ENCODE measurements around the gene FAM107A.

Gene FAM107A

GRCh38 chr3:58585005-58585786 is 8.0 kb upstream of the FAM107A start:
- DNase-seq (ENCODE audit: low read depth) = no peak
- in situ Hi-C loops (cut with HindIII; ENCODE audit: low sequenced_read_pairs) = no loop called here
- peak overlapping the region; percentile 48 for H3K4me3 ChIP-seq (ENCODE audit: low read depth, low read length)
- TF ChIP-seq, protein P1, sequence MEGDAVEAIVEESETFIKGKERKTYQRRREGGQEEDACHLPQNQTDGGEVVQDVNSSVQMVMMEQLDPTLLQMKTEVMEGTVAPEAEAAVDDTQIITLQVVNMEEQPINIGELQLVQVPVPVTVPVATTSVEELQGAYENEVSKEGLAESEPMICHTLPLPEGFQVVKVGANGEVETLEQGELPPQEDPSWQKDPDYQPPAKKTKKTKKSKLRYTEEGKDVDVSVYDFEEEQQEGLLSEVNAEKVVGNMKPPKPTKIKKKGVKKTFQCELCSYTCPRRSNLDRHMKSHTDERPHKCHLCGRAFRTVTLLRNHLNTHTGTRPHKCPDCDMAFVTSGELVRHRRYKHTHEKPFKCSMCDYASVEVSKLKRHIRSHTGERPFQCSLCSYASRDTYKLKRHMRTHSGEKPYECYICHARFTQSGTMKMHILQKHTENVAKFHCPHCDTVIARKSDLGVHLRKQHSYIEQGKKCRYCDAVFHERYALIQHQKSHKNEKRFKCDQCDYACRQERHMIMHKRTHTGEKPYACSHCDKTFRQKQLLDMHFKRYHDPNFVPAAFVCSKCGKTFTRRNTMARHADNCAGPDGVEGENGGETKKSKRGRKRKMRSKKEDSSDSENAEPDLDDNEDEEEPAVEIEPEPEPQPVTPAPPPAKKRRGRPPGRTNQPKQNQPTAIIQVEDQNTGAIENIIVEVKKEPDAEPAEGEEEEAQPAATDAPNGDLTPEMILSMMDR (IDR thresholded peaks at IDR 0.05; ENCODE audit: low read depth, low read length, missing control alignments) = peak; percentile 89

- TF ChIP-seq, protein P1 (IDR thresholded peaks at IDR 0.05; ENCODE audit: low read depth, low read length, missing control alignments) = no peak
- no peak for DNase-seq (ENCODE audit: low read depth)
- in situ Hi-C loops (cut with HindIII; ENCODE audit: low sequenced_read_pairs) = no loop called here
Observed at GRCh38 chr3:58584690-58585004, 7.5 kb upstream of the FAM107A start.

DNA sequence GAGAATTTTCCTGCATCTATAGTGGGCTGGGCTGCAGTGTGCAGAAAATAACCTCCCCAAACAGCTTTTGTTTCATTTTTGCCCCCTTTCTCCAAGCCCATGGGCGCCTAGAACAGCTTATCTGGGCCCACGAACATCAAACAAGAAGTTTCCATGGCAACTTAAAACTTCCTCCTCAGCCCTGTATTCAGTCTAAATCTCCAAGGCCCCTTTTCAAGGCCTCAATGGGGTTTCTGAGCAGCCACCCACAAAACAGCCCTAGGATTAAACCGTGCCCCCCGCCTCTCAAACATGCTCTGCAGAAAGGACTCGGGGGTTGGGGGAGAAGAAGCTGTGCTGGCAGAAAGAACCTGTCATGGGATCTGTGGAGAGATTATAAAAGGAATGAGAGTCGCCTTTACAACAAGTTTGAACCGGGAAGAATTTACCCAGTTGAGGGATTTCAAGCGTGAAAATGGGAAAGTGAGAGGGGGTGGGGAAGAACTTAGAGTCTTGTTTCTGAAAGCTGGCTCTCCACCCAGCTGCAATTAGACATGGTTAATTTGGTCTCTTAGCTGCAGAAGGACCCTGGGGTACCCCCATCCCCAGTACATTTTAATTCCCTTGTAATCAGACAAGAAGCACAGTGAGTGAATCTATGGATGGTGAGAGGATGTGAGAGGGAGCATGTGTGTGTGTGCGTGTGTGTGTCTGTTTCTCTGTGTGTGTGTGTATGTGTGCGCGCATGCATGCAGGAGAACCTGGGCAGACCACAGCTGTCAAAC is 4.3 kb upstream of the FAM107A start:
- TF ChIP-seq, protein P1 (IDR thresholded peaks at IDR 0.05; ENCODE audit: low read depth, low read length, missing control alignments) = no peak
- peak; percentile 34 for DNase-seq (ENCODE audit: low read depth)
- no peak overlapping the region for H3K4me3 ChIP-seq (ENCODE audit: low read depth, low read length)
- in situ Hi-C loops (cut with HindIII; ENCODE audit: low sequenced_read_pairs) = no loop called here

More at GRCh38 chr3:58584690-58585004, 7.5 kb upstream of the FAM107A start:
- peak overlapping the region; percentile 48 for H3K4me3 ChIP-seq (ENCODE audit: low read depth, low read length)

GRCh38 chr3:58580826-58581327 is 3.7 kb upstream of the FAM107A start:
- in situ Hi-C loops (cut with HindIII; ENCODE audit: low sequenced_read_pairs) = no loop called here
- no peak overlapping the region for H3K4me3 ChIP-seq (ENCODE audit: low read depth, low read length)
- TF ChIP-seq, protein P1 (IDR thresholded peaks at IDR 0.05; ENCODE audit: low read depth, low read length, missing control alignments) = no peak
- no peak for DNase-seq (ENCODE audit: low read depth)

DNA sequence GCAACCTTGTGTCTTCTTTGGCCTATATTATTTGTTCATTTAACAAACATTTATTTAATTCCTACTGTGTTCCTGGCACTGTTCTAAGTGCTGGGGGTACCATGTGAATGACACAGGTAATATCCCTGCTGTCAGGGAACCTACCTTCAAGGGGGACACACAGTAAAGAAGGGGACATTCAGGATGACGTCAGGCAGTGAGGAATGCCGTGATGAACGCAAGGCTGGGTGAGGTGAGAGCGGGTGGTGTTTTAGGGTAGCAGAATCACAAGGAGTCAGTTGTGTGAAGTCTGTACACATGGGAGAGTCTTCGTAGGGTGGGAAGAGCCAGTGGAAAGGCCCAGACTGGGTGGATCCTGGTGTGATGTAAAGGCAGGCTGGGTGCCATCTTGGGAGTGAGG is 1.7 kb upstream of the FAM107A start:
- in situ Hi-C loops (cut with HindIII; ENCODE audit: low sequenced_read_pairs) = loop anchor here (5.0 kb wide), 1 partner anchor 43 kb away; no protein-coding TSS in a partner anchor
- no peak overlapping the region for H3K4me3 ChIP-seq (ENCODE audit: low read depth, low read length)
- no peak for DNase-seq (ENCODE audit: low read depth)
- TF ChIP-seq, protein P1 (IDR thresholded peaks at IDR 0.05; ENCODE audit: low read depth, low read length, missing control alignments) = no peak

DNA sequence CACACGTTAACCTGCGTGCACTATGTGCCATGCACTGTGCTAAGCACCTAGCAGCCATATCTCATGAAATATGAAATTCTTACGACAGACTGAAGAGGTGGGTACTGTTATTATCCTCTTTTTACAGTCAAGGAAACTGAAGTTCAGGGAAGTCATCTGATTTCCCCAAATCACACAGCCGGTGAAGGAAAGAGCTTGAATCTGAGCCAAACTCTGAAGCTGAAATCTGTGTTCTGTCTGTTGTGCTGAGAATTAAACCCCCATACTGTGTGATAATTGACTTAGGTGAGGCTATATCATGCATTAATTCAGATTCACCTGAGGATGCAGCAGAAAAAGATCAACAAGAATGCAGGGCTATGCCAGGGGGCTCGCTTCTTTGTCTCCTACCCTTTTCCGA is 475 bp downstream of the FAM107A start:
- H3K4me3 ChIP-seq (ENCODE audit: low read depth, low read length) = peak overlapping the region; percentile 33
- in situ Hi-C loops (cut with HindIII; ENCODE audit: low sequenced_read_pairs) = loop anchor here (5.0 kb wide), 1 partner anchor 46 kb away; no protein-coding TSS in a partner anchor
- no peak for DNase-seq (ENCODE audit: low read depth)
- TF ChIP-seq, protein P1 (IDR thresholded peaks at IDR 0.05; ENCODE audit: low read depth, low read length, missing control alignments) = no peak

Data from astrocyte of the cerebellum (primary cell).